ENCODE results near the gene WT1. TPM values are rescaled to one million over a fixed set of nuclear protein-coding genes. Genes with fewer than 3 reads are reported as not detected.

Gene WT1
- total RNA-seq, 4 donors from 2014 or later: 0.33 to 0.40 TPM; not detected in 2

- H3K4me3 ChIP-seq (replicated peaks in 1 of 3): no peak overlapping the region
- H3K4me1 ChIP-seq: no peaks in the 10 kb centered on the region
- H3K27ac ChIP-seq: no peak overlapping the region
- H3K9me3 ChIP-seq: no peaks in the 10 kb centered on the region
- WGBS, 2 donors: 88 to 90% methylated on average over 2 of the region's 2 CpGs
- H3K36me3 ChIP-seq: no peaks in the 10 kb centered on the region
- no peak for DNase-seq
- TF ChIP-seq CTCF (IDR thresholded peaks at IDR 0.05) (no peak), POLR2A (IDR thresholded peaks at IDR 0.05) (no peak)
- intact Hi-C loops (cut with DNase I): no loop called here
- no peaks in the 10 kb centered on the region for H3K27me3 ChIP-seq
Observed at GRCh38 chr11:32454993-32455392, 19.7 kb upstream of the WT1 start.

GRCh38 chr11:32451808-32452207 is 16.5 kb upstream of the WT1 start:
- Histone ChIP-seq H3K27ac (no peak overlapping the region), H3K27me3 (no peaks in the 10 kb centered on the region), H3K9me3 (no peaks in the 10 kb centered on the region), H3K4me1 (no peaks in the 10 kb centered on the region), H3K36me3 (no peaks in the 10 kb centered on the region), H3K4me3 (replicated peaks in 1 of 3) (no peak overlapping the region)
- intact Hi-C loops (cut with DNase I): no loop called here
- TF ChIP-seq CTCF (IDR thresholded peaks at IDR 0.05): no peak
- no peak for TF ChIP-seq POLR2A (IDR thresholded peaks at IDR 0.05)
- no peak for DNase-seq
- WGBS, 2 donors: 80 to 81% methylated on average over 4 of the region's 4 CpGs

DNA sequence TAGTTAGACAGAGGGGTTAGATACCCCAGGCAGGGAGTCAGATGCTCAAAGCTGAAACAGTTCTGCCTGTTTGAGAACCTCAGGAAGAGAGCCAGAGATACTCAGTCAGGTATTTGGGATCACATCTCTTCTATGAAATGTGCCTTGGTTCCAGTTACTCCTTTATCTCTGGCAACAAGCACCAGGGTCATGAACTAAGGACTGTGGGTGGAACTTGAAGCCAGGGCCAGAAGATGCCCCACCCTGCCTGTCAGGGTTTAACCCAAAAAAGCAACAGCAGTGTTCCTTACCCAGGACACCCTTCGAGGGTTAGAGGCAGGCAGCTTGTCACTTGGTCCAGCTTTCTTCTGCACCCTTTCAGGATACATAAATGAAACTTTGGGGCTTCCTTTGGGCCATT is 15.0 kb upstream of the WT1 start:
- Histone ChIP-seq H3K36me3 (no peaks in the 10 kb centered on the region), H3K27ac (no peak overlapping the region), H3K9me3 (no peaks in the 10 kb centered on the region), H3K27me3 (no peaks in the 10 kb centered on the region), H3K4me1 (no peaks in the 10 kb centered on the region), H3K4me3 (replicated peaks in 1 of 3) (no peak overlapping the region)
- intact Hi-C loops (cut with DNase I): no loop called here
- TF ChIP-seq CTCF (IDR thresholded peaks at IDR 0.05) (no peak), POLR2A (IDR thresholded peaks at IDR 0.05) (no peak)
- no peak for DNase-seq
- WGBS, 2 donors: 100% methylated on average over 1 of the region's 1 CpG; no CpG with 5 or more reads in 1 of the 2 donors

GRCh38 chr11:32448232-32448631 is 12.9 kb upstream of the WT1 start:
- no peak for DNase-seq
- Histone ChIP-seq H3K27me3 (no peaks in the 10 kb centered on the region), H3K4me1 (no peaks in the 10 kb centered on the region), H3K9me3 (no peaks in the 10 kb centered on the region), H3K27ac (no peak overlapping the region), H3K4me3 (replicated peaks in 1 of 3) (no peak overlapping the region), H3K36me3 (no peaks in the 10 kb centered on the region)
- TF ChIP-seq CTCF (IDR thresholded peaks at IDR 0.05) (no peak), POLR2A (IDR thresholded peaks at IDR 0.05) (no peak)
- WGBS, 2 donors: 55% methylated on average over 3 of the region's 3 CpGs
- intact Hi-C loops (cut with DNase I): no loop called here

- Histone ChIP-seq H3K4me3 (replicated peaks in 1 of 3) (no peak overlapping the region), H3K36me3 (no peaks in the 10 kb centered on the region), H3K4me1 (no peaks in the 10 kb centered on the region), H3K27me3 (peaks cover 5% of the 10 kb centered on the region), H3K9me3 (no peaks in the 10 kb centered on the region), H3K27ac (no peak overlapping the region)
- DNase-seq: no peak
- TF ChIP-seq CTCF (IDR thresholded peaks at IDR 0.05): no peak
- no peak for TF ChIP-seq POLR2A (IDR thresholded peaks at IDR 0.05)
- 76 to 78% methylated on average over 2 of the region's 2 CpGs for WGBS, 2 donors
- intact Hi-C loops (cut with DNase I): no loop called here
Observed at GRCh38 chr11:32447252-32447651, 11.9 kb upstream of the WT1 start.
